ENCODE data around the gene SRD5A1.

Gene SRD5A1

DNA sequence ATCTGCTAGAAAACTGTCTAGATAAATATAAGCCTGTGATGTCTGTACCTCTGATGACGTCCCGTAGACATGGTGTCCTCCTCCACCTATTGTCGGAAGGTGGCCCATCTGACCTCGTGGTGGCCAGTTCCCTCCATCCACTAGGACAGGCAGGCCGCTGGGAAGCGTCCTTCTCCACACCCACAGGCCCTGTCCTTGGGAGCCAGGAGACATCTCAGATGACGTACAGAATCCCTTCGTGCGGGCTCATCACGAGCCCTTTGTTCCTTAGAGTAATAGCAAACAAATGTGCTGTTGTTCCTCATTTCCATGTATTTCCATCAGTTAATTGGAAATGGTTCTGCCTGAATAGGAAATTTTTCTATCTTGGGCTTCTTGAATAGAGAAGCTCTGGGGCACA, 41.6 kb downstream of the SRD5A1 start:
- CTCF ChIA-PET: no interaction called here
- DNase-seq (ENCODE audit: low spot score): no peak
- H3K27ac ChIP-seq: no peak overlapping the region
- POLR2A ChIA-PET (ENCODE audit: low non-redundant PET): no interaction called here
- TF ChIP-seq, protein P1, sequence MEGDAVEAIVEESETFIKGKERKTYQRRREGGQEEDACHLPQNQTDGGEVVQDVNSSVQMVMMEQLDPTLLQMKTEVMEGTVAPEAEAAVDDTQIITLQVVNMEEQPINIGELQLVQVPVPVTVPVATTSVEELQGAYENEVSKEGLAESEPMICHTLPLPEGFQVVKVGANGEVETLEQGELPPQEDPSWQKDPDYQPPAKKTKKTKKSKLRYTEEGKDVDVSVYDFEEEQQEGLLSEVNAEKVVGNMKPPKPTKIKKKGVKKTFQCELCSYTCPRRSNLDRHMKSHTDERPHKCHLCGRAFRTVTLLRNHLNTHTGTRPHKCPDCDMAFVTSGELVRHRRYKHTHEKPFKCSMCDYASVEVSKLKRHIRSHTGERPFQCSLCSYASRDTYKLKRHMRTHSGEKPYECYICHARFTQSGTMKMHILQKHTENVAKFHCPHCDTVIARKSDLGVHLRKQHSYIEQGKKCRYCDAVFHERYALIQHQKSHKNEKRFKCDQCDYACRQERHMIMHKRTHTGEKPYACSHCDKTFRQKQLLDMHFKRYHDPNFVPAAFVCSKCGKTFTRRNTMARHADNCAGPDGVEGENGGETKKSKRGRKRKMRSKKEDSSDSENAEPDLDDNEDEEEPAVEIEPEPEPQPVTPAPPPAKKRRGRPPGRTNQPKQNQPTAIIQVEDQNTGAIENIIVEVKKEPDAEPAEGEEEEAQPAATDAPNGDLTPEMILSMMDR (conservative IDR thresholded peaks at IDR 0.05; ENCODE audit: low read depth): no peak

DNA sequence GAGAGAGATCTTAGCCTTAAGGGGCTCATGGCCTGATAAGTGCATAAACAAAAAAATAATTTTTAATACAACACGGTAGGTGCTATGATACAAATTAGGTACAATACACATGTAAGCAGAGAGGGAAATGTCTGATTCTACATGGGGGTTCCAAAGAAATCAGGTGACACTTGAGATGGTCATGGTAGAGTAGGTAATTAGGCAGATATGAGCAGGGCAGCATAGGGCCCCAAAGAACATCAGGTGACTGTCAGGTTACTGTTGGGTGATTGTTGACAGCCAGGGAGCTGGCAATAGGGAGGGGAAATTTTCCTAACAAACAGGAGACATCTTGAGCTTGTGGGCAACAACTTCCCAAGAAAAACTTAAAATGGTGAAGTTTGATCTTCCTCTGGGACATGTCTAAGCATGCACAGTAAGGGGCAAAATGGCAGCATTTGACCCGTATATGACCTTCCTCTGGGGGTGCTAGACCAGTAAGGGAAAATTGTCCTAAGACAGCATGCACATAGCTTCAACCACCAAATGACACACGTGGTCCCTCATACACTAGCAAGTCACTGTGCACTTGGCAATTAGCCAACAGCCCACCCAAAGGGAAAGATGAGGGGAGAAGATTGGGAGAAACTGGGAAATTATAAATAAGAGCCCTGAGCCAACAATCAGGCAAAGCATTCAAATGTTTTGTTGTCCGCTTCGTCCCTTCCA, 42.7 kb downstream of the SRD5A1 start:
- POLR2A ChIA-PET (ENCODE audit: low non-redundant PET): no interaction called here
- no peak overlapping the region for H3K27ac ChIP-seq
- no peak for DNase-seq (ENCODE audit: low spot score)
- CTCF ChIA-PET: interaction anchor here (0.8 kb wide), 1 partner anchor 8 kb away, joined by 3 read pairs; no protein-coding TSS in a partner anchor
- TF ChIP-seq, protein P1 (conservative IDR thresholded peaks at IDR 0.05; ENCODE audit: low read depth): no peak

DNA sequence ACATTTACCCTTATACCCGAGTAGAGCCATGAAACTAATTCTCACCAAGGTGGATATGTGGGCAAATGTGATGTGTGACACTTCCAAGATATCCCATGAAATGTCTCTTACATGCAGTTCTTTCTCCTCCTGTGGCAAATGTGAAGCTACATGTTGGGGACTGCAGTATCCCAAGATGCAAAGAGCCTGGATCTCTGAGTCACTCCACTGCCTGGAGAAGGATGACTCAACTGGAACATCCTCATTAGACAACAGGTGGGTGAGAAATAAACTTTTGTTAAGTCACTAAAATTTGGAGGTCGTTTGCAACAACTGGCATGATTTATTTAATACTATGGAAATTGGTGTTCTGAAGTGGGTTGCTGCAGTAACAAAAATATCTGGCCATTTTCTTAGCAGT, 43.5 kb downstream of the SRD5A1 start:
- CTCF ChIA-PET: no interaction called here
- peak; percentile 62 for DNase-seq (ENCODE audit: low spot score)
- POLR2A ChIA-PET (ENCODE audit: low non-redundant PET): no interaction called here
- TF ChIP-seq, protein P1 (conservative IDR thresholded peaks at IDR 0.05; ENCODE audit: low read depth): no peak
- H3K27ac ChIP-seq: no peak overlapping the region

DNA sequence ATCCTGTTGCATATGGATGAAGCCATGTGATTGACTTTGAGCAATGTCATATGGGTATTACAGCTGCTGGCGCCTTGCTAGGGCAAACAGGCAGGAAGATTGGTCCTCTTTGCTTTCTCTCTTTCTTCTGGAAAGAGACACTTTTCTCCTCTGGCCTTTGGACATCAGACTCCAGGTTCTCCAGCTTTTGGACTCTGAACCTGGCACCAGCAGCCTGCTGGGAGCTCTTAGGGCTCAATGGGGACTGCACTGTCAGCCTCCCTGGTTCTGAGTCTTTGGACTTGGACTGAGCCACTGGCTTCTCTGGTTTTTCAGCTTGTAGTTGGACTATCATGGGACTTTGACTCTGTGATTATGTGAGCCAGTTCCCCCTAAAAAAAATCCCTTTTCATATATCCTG, 45.1 kb downstream of the SRD5A1 start:
- ChIA-PET CTCF (no interaction called here), POLR2A (ENCODE audit: low non-redundant PET) (no interaction called here)
- TF ChIP-seq, protein P1 (conservative IDR thresholded peaks at IDR 0.05; ENCODE audit: low read depth): no peak
- DNase-seq (ENCODE audit: low spot score): no peak
- no peak overlapping the region for H3K27ac ChIP-seq

DNA sequence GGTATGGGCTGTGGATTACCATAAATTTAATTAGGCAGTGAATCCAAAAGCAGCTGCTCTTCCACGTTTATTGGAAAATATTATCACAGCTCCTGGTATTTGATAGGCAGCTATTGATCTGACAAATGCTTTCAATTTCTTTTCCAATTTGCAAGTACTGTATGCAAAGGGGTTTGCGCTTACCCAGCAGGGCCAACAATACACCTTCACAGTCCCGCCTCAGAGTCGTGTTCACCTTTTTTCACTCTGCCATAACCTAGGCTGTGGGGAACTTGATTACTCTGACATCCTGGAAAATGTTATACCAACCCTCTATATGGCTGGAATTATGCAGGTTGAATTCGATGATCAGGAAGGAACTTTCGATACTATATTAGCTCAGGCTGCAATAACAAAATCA, 47.7 kb downstream of the SRD5A1 start:
- POLR2A ChIA-PET (ENCODE audit: low non-redundant PET): no interaction called here
- no peak overlapping the region for H3K27ac ChIP-seq
- CTCF ChIA-PET: interaction anchor here (0.6 kb wide), 1 partner anchor 948 kb away, joined by 6 read pairs; no protein-coding TSS in a partner anchor
- DNase-seq (ENCODE audit: low spot score): no peak
- TF ChIP-seq, protein P1 (conservative IDR thresholded peaks at IDR 0.05; ENCODE audit: low read depth): no peak

DNA sequence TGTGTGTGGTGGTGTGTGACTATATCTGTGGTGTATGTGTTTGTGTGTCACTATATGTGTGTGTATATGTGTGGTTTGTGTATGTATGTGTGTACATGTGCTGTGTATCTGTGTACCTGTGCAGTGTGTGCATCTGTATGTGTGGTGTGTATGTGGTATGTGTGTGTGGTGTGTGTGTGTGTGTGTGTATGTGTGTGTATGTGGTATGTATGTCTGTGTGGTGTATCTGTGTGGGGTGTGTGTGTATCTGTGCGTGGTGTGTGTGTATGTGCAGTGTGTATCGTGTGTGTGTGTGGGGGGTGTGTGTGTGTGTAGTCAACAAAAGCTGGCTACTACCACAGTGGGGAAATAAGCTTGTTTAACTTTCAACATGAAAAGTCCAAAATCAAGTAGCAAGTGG, 48.4 kb downstream of the SRD5A1 start:
- no peak overlapping the region for H3K27ac ChIP-seq
- ChIA-PET CTCF (no interaction called here), POLR2A (ENCODE audit: low non-redundant PET) (no interaction called here)
- no peak for DNase-seq (ENCODE audit: low spot score)
- TF ChIP-seq, protein P1 (conservative IDR thresholded peaks at IDR 0.05; ENCODE audit: low read depth): no peak
